ENCODE data around the gene ANTKMT. TPM values are rescaled to one million over a fixed set of nuclear protein-coding genes. Genes with fewer than 3 reads are reported as not detected.

ANTKMT gene
- total and polyA plus RNA-seq, 8 donors, result 7.7 to 52.9 (median 14.1) TPM

DNA sequence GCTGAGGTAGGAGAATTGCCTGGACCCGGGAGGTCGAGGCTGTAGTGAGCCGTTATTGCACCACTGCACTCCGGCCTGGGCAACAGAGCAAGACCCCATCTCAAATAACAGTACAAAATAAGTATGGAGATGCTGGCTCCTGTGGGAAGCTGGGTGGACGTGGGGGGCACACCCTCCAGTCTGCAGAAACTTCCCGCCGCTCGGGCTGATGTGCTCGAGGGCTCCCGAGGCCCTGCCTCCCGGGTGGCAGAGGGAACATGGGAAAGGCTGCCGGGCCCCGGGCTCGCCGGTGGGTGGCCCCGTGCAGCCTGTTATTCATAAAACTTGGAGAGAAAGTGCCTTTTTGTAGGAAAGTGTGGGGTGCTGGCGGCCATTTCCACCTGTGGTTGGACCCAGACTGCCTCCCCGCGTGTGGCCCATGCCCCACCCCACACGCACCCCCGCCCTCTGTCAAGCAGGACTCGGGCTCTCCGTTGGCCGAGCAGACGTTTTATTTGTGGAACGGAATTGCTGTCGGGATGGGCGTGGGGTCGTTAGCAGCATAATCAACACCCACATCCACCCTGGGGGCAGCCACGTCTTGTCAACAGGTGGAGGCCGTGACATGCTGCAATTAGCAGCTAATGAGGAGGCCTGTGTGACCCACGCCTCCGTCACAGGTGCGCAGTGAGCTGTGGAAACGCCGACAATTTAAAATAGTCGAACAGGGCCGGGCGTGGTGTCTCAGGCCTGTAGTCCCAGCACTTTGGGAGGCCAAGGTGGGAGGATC is 27.2 kb downstream of the ANTKMT start:
- Histone ChIP-seq H3K36me3 (no peaks in the 10 kb centered on the region), H3K4me3 (no peak overlapping the region), H3K27ac (no peak overlapping the region), H3K4me1 (no peaks in the 10 kb centered on the region), H3K27me3 (peaks cover 0 to 20% of the 10 kb centered on the region in 2 donors), H3K9me3 (no peaks in the 10 kb centered on the region)
- TF ChIP-seq, protein P1, sequence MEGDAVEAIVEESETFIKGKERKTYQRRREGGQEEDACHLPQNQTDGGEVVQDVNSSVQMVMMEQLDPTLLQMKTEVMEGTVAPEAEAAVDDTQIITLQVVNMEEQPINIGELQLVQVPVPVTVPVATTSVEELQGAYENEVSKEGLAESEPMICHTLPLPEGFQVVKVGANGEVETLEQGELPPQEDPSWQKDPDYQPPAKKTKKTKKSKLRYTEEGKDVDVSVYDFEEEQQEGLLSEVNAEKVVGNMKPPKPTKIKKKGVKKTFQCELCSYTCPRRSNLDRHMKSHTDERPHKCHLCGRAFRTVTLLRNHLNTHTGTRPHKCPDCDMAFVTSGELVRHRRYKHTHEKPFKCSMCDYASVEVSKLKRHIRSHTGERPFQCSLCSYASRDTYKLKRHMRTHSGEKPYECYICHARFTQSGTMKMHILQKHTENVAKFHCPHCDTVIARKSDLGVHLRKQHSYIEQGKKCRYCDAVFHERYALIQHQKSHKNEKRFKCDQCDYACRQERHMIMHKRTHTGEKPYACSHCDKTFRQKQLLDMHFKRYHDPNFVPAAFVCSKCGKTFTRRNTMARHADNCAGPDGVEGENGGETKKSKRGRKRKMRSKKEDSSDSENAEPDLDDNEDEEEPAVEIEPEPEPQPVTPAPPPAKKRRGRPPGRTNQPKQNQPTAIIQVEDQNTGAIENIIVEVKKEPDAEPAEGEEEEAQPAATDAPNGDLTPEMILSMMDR (IDR thresholded peaks at IDR 0.05), result no peak
- DNase-seq (no peak), ATAC-seq (no peak)
- intact Hi-C loops (cut with DNase I), result no loop called here

DNA sequence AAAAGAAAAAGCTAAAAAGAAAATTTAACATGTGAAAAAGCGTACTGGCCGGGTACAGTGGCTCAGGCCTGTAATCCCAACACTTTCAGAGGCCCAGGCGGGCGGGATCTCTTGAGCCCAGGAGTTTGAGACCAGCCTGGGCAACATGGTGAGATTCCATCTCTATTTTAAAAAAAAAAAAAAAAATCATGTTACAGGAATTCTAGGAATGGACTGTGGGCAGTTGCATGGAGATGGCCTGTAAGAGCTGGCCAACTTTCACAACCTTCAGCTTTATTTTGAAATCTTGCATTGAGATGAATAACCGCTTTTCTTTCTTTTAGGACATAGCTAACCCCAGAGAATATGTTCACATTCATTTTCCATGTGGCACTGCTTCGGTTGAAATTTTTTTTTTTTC is 28.1 kb downstream of the ANTKMT start:
- DNase-seq (no peak), ATAC-seq (no peak)
- Histone ChIP-seq H3K27me3 (peaks cover 0 to 22% of the 10 kb centered on the region in 2 donors), H3K4me1 (peaks cover 0 to 2% of the 10 kb centered on the region in 2 donors), H3K36me3 (no peaks in the 10 kb centered on the region), H3K27ac (no peak overlapping the region), H3K9me3 (no peaks in the 10 kb centered on the region), H3K4me3 (no peak overlapping the region)
- TF ChIP-seq, protein P1 (IDR thresholded peaks at IDR 0.05), result no peak
- intact Hi-C loops (cut with DNase I), result no loop called here

DNA sequence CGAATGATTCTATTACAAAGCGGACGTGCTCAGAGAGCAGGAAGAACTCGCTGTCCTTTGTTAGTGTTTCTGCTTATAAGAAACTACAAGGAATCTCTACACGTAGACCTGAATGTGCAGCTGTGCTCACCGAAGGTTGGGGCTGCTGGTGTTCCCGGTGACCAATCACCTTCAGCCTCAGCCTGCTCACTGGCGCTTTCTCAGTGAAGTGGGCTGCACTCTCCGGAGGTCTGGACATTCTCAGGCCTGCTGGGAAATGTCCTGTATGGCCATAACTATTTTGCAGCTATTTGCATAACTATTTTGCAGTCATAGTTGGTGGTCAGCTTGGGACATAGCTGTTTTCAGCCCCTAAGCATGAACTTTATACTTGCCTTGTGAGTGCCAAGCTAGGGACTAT is 29.5 kb downstream of the ANTKMT start:
- Histone ChIP-seq H3K9me3 (no peaks in the 10 kb centered on the region), H3K27me3 (peaks cover 0 to 30% of the 10 kb centered on the region in 2 donors), H3K4me1 (peaks cover 0 to 14% of the 10 kb centered on the region in 2 donors), H3K4me3 (no peak overlapping the region), H3K36me3 (no peaks in the 10 kb centered on the region), H3K27ac (no peak overlapping the region)
- intact Hi-C loops (cut with DNase I), result no loop called here
- ATAC-seq (no peak), DNase-seq (no peak)
- TF ChIP-seq, protein P1 (IDR thresholded peaks at IDR 0.05), result no peak

DNA sequence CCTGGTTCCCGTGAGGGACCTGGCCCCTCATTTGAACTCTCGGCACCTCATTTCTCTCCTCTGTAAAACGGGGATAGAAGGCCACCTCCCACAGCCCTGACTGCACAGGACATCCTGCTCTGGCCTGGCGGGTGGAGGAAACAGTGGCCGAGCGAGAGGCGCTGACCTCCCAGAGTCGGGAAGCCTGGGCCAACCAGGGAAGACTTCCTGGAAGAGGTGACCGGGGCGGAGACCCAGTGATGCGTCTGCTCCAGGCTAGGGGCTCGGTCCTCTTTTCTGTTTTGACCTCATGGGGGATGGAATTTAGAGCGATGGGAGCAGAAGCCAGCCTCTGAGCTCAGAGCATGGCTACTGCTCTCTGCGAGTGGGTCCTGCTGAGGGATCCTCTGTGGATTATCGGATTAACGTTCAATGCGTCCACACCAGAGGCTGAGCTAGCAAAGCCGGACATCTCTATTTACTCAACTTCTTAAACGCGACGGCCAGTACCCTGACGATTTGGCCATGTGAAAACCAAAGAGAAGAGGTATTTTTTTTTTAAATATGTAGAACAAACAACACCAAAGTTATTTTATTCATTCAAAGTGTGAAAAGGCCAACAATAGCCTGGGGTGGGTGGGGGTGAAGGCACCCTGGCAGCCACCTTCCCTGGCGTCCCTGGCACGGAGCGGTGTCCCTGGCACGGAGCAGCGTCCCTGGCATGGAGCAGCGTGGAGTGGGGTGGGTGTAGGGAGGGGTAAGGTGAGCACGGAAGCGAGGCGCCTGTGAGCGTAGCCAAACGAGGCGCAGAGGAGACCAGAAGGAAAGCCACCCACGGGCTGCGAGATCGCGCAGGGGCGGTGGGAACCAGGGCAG is 30.4 kb downstream of the ANTKMT start:
- peak; percentile 67 for ATAC-seq
- intact Hi-C loops (cut with DNase I), result no loop called here
- peak in 1 of 4 donors; percentile 78 for DNase-seq

More for the DNA sequence above, 30.4 kb downstream of the ANTKMT start:
- H3K27me3 ChIP-seq, result peaks cover 0 to 28% of the 10 kb centered on the region in 2 donors
- no peak overlapping the region for H3K27ac ChIP-seq
- H3K4me1 ChIP-seq, result peaks cover 0 to 14% of the 10 kb centered on the region in 2 donors
- no peaks in the 10 kb centered on the region for H3K36me3 ChIP-seq
- H3K4me3 ChIP-seq, result no peak overlapping the region
- H3K9me3 ChIP-seq, result no peaks in the 10 kb centered on the region
- TF ChIP-seq, protein P1 (IDR thresholded peaks at IDR 0.05), result no peak

Data from left lung (tissue), 10 donors.